ENCODE results near the gene SLC25A42.

Gene SLC25A42

GRCh38 chr19:19027228-19027627 is 36.6 kb upstream of the SLC25A42 start:
- no peak for DNase-seq (ENCODE audit: low spot score)
- TF ChIP-seq, protein P1, sequence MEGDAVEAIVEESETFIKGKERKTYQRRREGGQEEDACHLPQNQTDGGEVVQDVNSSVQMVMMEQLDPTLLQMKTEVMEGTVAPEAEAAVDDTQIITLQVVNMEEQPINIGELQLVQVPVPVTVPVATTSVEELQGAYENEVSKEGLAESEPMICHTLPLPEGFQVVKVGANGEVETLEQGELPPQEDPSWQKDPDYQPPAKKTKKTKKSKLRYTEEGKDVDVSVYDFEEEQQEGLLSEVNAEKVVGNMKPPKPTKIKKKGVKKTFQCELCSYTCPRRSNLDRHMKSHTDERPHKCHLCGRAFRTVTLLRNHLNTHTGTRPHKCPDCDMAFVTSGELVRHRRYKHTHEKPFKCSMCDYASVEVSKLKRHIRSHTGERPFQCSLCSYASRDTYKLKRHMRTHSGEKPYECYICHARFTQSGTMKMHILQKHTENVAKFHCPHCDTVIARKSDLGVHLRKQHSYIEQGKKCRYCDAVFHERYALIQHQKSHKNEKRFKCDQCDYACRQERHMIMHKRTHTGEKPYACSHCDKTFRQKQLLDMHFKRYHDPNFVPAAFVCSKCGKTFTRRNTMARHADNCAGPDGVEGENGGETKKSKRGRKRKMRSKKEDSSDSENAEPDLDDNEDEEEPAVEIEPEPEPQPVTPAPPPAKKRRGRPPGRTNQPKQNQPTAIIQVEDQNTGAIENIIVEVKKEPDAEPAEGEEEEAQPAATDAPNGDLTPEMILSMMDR (IDR thresholded peaks at IDR 0.05; ENCODE audit: borderline replicate concordance, control extremely low read depth, extremely low read depth, insufficient read depth, missing control alignments): no peak
- in situ Hi-C loops (cut with MboI; ENCODE audit: low sequenced_read_pairs, unreplicated experiment): no loop called here

DNA sequence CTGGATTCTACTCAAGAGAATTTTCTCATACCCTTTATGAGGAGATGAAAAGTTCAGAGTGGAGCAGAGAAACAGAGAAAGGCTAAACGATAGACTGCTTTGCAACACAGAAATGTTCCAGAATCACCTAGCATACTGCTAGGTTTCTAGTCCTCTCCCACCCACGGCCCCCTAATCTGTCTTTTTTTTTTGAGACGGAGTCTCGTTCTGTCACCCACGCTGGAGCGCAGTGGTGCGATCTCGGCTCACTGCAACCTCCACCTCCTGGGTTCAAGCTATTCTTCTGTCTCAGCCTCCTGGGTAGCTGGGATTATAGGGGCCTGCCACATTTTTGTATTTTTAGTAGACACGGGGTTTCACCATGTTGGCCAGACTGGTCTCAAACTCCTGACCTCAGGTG is 35.3 kb upstream of the SLC25A42 start:
- TF ChIP-seq, protein P1 (IDR thresholded peaks at IDR 0.05; ENCODE audit: borderline replicate concordance, control extremely low read depth, extremely low read depth, insufficient read depth, missing control alignments): no peak
- in situ Hi-C loops (cut with MboI; ENCODE audit: low sequenced_read_pairs, unreplicated experiment): no loop called here
- no peak for DNase-seq (ENCODE audit: low spot score)

DNA sequence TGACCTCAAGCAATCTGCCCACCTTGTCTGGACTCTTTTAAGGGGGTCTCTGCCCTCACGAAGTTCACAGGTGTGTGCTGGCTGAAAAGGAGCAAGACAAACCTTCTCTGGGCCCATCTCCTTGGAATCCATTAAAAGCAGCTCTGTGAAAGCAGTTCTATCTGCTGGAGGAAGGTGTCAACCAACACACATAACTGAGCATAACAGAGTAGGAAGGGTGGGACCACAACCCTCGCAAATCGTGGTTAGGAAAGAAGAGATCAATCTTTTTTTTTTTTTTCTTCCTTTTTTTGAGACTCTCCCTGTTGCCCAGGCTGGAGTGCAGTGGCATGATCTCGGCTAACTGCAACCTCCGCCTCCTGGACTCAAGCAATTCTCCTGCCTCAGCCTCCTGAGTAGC is 31.9 kb upstream of the SLC25A42 start:
- in situ Hi-C loops (cut with MboI; ENCODE audit: low sequenced_read_pairs, unreplicated experiment): no loop called here
- DNase-seq (ENCODE audit: low spot score): no peak
- TF ChIP-seq, protein P1 (IDR thresholded peaks at IDR 0.05; ENCODE audit: borderline replicate concordance, control extremely low read depth, extremely low read depth, insufficient read depth, missing control alignments): no peak

- peak; percentile 95 for DNase-seq (ENCODE audit: low spot score)
- in situ Hi-C loops (cut with MboI; ENCODE audit: low sequenced_read_pairs, unreplicated experiment): no loop called here
- TF ChIP-seq, protein P1 (IDR thresholded peaks at IDR 0.05; ENCODE audit: borderline replicate concordance, control extremely low read depth, extremely low read depth, insufficient read depth, missing control alignments): no peak
Measured at GRCh38 chr19:19032420-19033175, 31.2 kb upstream of the SLC25A42 start.

DNA sequence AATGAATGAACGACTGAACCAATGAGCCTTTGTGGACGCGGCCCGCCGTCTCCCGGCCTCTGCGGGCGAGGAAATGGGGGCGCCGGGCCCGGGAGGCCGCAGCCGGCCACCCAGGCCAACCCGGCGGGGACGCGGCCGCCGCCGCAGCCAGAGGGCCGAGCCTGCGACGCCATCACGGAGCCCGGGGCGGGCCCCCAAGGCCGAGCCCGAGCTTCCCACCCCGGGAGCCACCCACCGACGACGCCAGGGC is 30.7 kb upstream of the SLC25A42 start:
- no peak for DNase-seq (ENCODE audit: low spot score)
- in situ Hi-C loops (cut with MboI; ENCODE audit: low sequenced_read_pairs, unreplicated experiment): no loop called here
- TF ChIP-seq, protein P1 (IDR thresholded peaks at IDR 0.05; ENCODE audit: borderline replicate concordance, control extremely low read depth, extremely low read depth, insufficient read depth, missing control alignments): no peak

DNA sequence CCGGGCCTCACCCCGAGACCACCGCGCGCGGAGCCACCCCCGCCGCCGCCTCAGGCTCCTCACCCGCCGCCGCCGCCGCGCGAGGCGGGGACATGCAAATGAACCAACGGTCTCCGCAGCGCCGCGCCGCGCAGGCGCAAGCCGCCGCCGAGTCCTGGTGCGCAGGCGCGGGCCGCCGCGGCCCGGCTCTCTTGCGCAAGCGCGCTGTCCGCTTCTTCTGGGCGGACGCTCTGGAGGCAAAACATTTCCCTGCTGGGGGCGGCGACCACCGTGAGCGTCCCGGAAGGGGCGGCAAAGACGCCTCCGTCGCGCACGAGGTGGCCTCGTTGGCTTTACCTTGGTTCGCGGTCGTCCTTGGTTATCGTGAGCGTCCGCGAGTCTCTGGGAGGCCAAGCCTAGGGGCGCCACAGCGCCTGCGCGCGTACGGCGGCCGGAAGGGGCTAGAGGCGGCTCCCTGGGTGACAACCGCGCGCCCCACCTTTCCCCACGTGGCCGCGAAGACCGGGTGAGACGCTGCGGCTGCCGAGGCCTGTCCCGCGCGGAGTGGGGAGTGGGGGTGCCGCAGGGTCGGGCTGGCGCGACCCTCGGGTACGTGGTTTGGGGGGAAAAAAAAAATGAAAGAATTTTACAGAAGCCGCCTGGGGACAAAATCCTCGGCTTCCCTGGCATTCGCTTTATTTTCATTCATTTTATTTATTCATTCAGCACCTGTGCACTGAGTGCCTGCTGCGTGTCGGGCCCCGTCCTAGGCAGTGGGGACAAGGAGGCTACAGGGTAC is 30.2 kb upstream of the SLC25A42 start, which contains the start of the genes ARMC6 and SUGP2:
ARMC6 (plus strand) TSS at position 178 of the 778 bp plus-strand sequence. CDS start 607 bp downstream, outside the sequence.
SUGP2 (minus strand) TSS at position 92 of the 778 bp plus-strand sequence. CDS start 2,446 bp downstream, outside the sequence.
- in situ Hi-C loops (cut with MboI; ENCODE audit: low sequenced_read_pairs, unreplicated experiment): no loop called here
- DNase-seq (ENCODE audit: low spot score): peak; percentile 99
- TF ChIP-seq, protein P1 (IDR thresholded peaks at IDR 0.05; ENCODE audit: borderline replicate concordance, control extremely low read depth, extremely low read depth, insufficient read depth, missing control alignments): no peak

Data from GM13976 (cell line).